Neural cell (in vitro differentiated cells): ENCODE results near the gene RXFP4. TPM values are rescaled to one million over a fixed set of nuclear protein-coding genes. Genes with fewer than 3 reads are reported as not detected.

Source experiments
- H2AFZ ChIP-seq: fragments of 200-600, 300-800 bp; sonication (generic), shearing (Covaris generic); 2 replicates; pipeline ENCODE4 v1.6.0; 2014; ENCODE audit warnings: low read depth, mild to moderate bottlenecking, antibody characterized with exemption, low read length, moderate library complexity
- H3F3A ChIP-seq: fragments of 200-600 bp; shearing (Covaris generic); 2 replicates; pipeline ENCODE4 v1.6.1; 2016; ENCODE audit warnings: mild to moderate bottlenecking, moderate library complexity, mixed read lengths, antibody characterized with exemption, low read length; ENCODE audit not compliant: insufficient read depth, poor library complexity, severe bottlenecking
- H3K27ac ChIP-seq: fragments of 200-600, 300-800 bp; sonication (generic), shearing (Covaris generic); 2 replicates; pipeline ENCODE4 v1.5.1; 2014; ENCODE audit warnings: mild to moderate bottlenecking, low read length, moderate library complexity
- H3K27me3 ChIP-seq: fragments of 300-800, 200-600 bp; sonication (generic), shearing (Covaris generic); 2 replicates; pipeline ENCODE4 v1.6.0; 2014; ENCODE audit warnings: mild to moderate bottlenecking, low read depth, low read length, moderate library complexity; ENCODE audit not compliant: insufficient read depth
- H3K36me3 ChIP-seq: fragments of 300-800, 200-600 bp; sonication (generic), shearing (Covaris generic); 2 replicates; pipeline ENCODE4 v1.5.1; 2014; ENCODE audit warnings: mild to moderate bottlenecking, antibody characterized with exemption, low read length, moderate library complexity; ENCODE audit not compliant: insufficient read depth
- H3K4me2 ChIP-seq: fragments of 300-800, 200-600 bp; sonication (generic), shearing (Covaris generic); 2 replicates; pipeline ENCODE4 v1.6.0; 2014; ENCODE audit warnings: mild to moderate bottlenecking, low read length
- H3K4me3 ChIP-seq: fragments of 300-800, 200-600 bp; sonication (generic), shearing (Covaris generic); 2 replicates; pipeline ENCODE4 v1.5.1; 2014; ENCODE audit warnings: mild to moderate bottlenecking, low read length, moderate library complexity
- H3K79me2 ChIP-seq: fragments of 200-600 bp; shearing (Covaris generic); replicated peaks from 2 replicates; pipeline ENCODE4 v1.6.0; 2014; ENCODE audit warnings: mild to moderate bottlenecking, low read length, moderate library complexity; ENCODE audit not compliant: insufficient read depth
- H3K9ac ChIP-seq: fragments of 300-800, 200-600 bp; sonication (generic), shearing (Covaris generic); 2 replicates; pipeline ENCODE4 v1.6.1; 2016; ENCODE audit warnings: mild to moderate bottlenecking, low read length, mixed read lengths
- H3K9me2 ChIP-seq: fragments of 200-600 bp; shearing (Covaris generic); 2 replicates; pipeline ENCODE4 v1.6.1; 2016; ENCODE audit warnings: mild to moderate bottlenecking, low read length, mixed read lengths; ENCODE audit not compliant: insufficient read depth
- H3K9me3 ChIP-seq: fragments of 200-600, 300-800 bp; sonication (generic), shearing (Covaris generic); 2 replicates; pipeline ENCODE4 v1.6.1; 2016; ENCODE audit warnings: mild to moderate bottlenecking, mixed run types, low read length, moderate library complexity, mixed read lengths
- H4K20me1 ChIP-seq: fragments of 200-600 bp; shearing (Covaris generic); 2 replicates; pipeline ENCODE4 v1.6.1; 2016; ENCODE audit warnings: mild to moderate bottlenecking, mixed run types; ENCODE audit not compliant: insufficient read depth
- CTCF ChIP-seq: fragments of 450-650 bp; IDR thresholded peaks from 2 replicates; pipeline ENCODE4 v1.5.1; 2014; ENCODE audit warnings: antibody characterized with exemption, mild to moderate bottlenecking, moderate library complexity; ENCODE audit not compliant: poor library complexity, severe bottlenecking
- EP300 ChIP-seq: fragments of 450-650 bp; conservative IDR thresholded peaks from 2 replicates; pipeline ENCODE4 v1.6.1; 2014; ENCODE audit warnings: antibody characterized with exemption, mild to moderate bottlenecking, moderate library complexity; ENCODE audit not compliant: poor library complexity, severe bottlenecking
- EZH2 ChIP-seq: fragments of 200-600, 300-800 bp; shearing (Covaris generic), sonication (generic); IDR thresholded peaks from 2 replicates; pipeline ENCODE4 v1.6.1; 2014; ENCODE audit warnings: antibody characterized with exemption, low read length, borderline replicate concordance, mild to moderate bottlenecking; ENCODE audit not compliant: insufficient read depth, poor library complexity, severe bottlenecking
- MXI1 ChIP-seq: fragments of 450-650 bp; conservative IDR thresholded peaks from 2 replicates; pipeline ENCODE4 v1.6.1; 2014; ENCODE audit warnings: antibody characterized with exemption, mild to moderate bottlenecking; ENCODE audit not compliant: poor library complexity, severe bottlenecking
- POLR2AphosphoS5 ChIP-seq: IDR thresholded peaks from 2 replicates; pipeline ENCODE4 v1.6.1; 2012
- RAD21 ChIP-seq: fragments of 450-650 bp; conservative IDR thresholded peaks from 2 replicates; pipeline ENCODE4 v1.6.1; 2014; ENCODE audit warnings: antibody characterized with exemption, mild to moderate bottlenecking, moderate library complexity
- REST ChIP-seq: IDR thresholded peaks from 2 replicates; pipeline ENCODE4 v1.6.1; 2012; ENCODE audit warnings: borderline replicate concordance
- SMC3 ChIP-seq: fragments of 450-650 bp; conservative IDR thresholded peaks from 2 replicates; pipeline ENCODE4 v1.6.1; 2014; ENCODE audit warnings: antibody characterized with exemption, mild to moderate bottlenecking, moderate library complexity; ENCODE audit not compliant: poor library complexity
- TAF1 ChIP-seq: IDR thresholded peaks from 2 replicates; pipeline ENCODE4 v1.6.1; 2012; ENCODE audit warnings: low read depth
- polyA plus RNA-seq: library from polyadenylated mRNA; depleted of rRNA; stranded (reverse); fragments of >200 nt; gene quantifications from 2 replicates; pipeline ENCODE4 v1.2.3, GENCODE V29; 2014

Gene RXFP4
- polyA plus RNA-seq, 1 donor from 2014 or later, result not detected

GRCh38 chr1:155966750-155967149, 25.3 kb downstream of the RXFP4 start:
- Histone ChIP-seq H3K9me2 (no peaks in the 10 kb centered on the region), H3K4me3 (no peak overlapping the region), H3K27me3 (no peaks in the 10 kb centered on the region), H3K9ac (no peak overlapping the region), H3K9me3 (no peaks in the 10 kb centered on the region), H3F3A (no peaks in the 10 kb centered on the region), H2AFZ (no peak overlapping the region), H3K36me3 (peaks cover 12% of the 10 kb centered on the region), H3K4me2 (no peak overlapping the region), H3K79me2 (peaks cover 25% of the 10 kb centered on the region), H4K20me1 (no peaks in the 10 kb centered on the region), H3K27ac (no peak overlapping the region)
- TF ChIP-seq SMC3 (no peak), EP300 (no peak), REST (no peak), RAD21 (no peak), POLR2AphosphoS5 (no peak), MXI1 (no peak), EZH2 (no peak), CTCF (no peak), TAF1 (no peak)

GRCh38 chr1:155967341-155968050, 26.1 kb downstream of the RXFP4 start:
- Histone ChIP-seq H3K9me2 (no peaks in the 10 kb centered on the region), H3K9me3 (no peaks in the 10 kb centered on the region), H3K4me2 (no peak overlapping the region), H2AFZ (no peak overlapping the region), H3F3A (no peaks in the 10 kb centered on the region), H3K36me3 (peaks cover 12% of the 10 kb centered on the region), H3K79me2 (peaks cover 32% of the 10 kb centered on the region), H3K4me3 (no peak overlapping the region), H3K27ac (no peak overlapping the region), H3K27me3 (no peaks in the 10 kb centered on the region), H4K20me1 (no peaks in the 10 kb centered on the region), H3K9ac (no peak overlapping the region)
- TF ChIP-seq REST (no peak), POLR2AphosphoS5 (no peak), CTCF (no peak)
